Activated naive CD4-positive, alpha-beta T cell treated with Interleukin-2 at 50 U/mL for 16 hours (primary cell): ENCODE results near the gene FBXO10.
"Not testable (repeated sequence)": the region's sequence is repeated elsewhere in the genome, so short reads cannot be mapped to it uniquely, and the experiment has no call there.

ENCODE experiments used
- DNase-seq: peaks from one replicate; pipeline ENCODE4 v3.0.0-alpha.2; 2020

FBXO10 gene

DNA sequence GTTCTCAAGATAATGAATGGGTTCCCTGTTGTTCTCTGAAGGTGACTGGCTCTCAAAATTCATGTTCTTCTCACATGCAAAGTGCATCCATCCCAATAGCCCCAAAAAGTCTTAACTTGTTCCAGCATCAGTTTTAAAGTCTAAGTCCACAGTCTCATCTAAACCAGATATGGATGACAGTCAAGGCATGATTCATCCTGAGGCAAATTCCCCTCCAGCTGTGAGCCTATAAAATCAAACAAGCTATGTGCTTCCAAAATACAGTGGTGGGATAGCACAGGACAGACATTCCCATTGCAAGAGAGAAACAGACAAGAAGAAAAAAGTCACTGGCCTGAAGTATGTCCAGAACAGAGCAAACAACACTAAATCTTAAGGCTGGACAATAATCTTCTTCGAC is 25.4 kb downstream of the FBXO10 start:
- no peak for DNase-seq

DNA sequence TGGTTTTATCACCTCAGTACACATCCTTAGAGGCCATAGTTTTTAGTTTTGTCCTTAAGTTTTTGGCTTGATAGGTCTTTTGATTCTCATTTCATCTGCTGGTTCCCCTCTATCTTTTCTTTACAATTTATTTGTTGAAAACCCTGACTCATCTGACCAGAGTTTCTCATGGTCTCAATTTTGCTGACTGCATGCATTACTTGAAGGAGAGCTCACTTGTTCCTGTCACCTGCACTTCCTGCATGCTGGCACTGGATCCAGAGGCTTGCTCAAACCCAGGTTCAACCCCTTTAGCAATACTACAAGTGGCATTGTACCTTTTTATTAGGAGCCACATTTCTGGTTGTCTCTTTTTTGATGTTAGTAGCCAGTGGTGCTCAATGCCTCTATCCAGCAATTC is 26.7 kb downstream of the FBXO10 start:
- DNase-seq = no peak

DNA sequence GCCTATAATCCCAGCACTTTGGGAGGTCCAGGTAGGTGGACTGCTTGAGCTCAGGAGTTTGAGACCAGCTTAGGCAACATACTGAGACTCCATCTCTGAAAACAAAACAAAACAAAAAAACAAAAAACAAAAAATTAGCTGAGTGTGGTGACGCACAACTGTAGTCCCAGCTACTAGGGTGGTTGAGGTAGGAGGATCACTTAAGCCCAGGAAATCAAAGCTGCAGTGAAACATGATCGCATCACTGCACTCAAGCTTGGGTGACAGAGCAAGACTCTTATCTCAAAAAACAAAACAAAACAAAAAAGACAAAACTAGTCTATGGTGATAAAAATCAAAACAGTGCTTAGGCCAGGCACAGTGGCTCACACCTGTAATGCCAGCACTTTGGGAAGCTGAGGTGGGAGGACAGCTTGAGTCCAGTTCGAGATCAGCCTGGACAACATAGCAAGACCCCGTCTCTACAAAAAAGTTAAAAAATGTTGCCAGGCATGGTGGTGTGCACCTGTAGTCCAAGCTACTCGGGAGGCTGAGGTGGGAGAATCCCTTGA is 28.8 kb downstream of the FBXO10 start:
- no peak for DNase-seq

- DNase-seq = no peak
These were observed 32.7 kb downstream of the FBXO10 start for GRCh38 chr9:37543468-37543867.

GRCh38 chr9:37542895-37543294 is 33.3 kb downstream of the FBXO10 start:
- DNase-seq = no peak

DNA sequence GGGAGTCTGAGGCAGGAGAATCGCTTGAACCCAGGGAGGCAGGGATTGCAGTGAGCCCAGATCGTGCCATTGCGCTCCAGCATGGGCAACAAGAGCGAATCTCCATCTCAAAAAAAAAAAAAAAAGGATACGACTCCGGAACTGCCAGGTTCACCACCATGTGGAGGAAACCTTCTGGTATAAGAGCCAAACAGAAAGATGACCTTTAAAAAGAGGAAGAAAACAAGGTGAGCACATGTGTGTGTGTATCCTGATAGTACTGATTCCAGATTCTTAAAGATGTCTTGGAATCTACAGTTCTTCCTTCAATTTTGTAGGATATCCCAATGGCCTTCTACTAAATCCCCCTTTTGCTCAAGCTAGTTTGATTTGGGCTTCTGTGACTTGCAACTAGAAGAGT is 33.7 kb downstream of the FBXO10 start:
- no peak for DNase-seq

DNA sequence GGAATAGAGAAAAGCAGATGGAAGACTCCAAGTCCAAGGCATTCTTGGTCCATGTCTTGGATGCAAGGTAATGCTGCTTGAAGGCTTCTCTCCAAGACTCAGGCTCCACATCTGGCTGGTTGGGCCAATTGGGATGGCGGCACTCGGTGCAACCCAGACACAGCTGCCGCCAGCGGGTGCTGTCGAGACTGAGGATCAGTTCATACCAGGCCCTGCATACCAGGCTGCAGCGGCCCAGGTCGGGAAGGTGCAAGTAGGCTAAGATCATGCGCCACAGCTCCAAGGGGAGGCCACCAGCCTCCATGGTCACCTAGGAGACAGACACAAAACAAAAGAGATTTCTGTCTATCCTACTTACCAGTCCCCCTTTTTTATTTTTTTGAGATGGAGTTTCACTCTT is 34.7 kb downstream of the FBXO10 start:
- DNase-seq = no peak

GRCh38 chr9:37540634-37541033 is 35.5 kb downstream of the FBXO10 start:
- no peak for DNase-seq

DNA sequence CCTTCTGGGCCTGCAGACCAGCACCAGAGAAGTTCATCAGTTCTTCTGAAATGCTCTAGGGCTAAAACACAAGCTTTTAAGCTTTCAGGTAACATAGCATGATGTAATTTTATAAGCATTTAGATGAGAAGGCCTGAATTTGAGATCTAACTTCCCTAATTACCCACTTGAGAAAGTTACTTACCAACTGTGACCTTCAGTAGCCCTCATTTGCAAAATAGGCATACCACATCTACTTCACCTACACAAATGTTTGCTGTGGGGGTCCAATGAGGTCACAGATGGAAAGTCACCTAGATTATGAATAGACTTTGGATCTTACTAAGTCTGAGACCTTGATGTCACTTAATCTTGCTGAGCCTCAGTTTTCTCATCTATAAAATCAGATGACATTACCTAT is 36.5 kb downstream of the FBXO10 start:
- DNase-seq = no peak

- DNase-seq = no peak
These were observed 38.1 kb downstream of the FBXO10 start for GRCh38 chr9:37538099-37538498.

GRCh38 chr9:37534901-37535300 is 41.3 kb downstream of the FBXO10 start:
- DNase-seq = no peak

DNA sequence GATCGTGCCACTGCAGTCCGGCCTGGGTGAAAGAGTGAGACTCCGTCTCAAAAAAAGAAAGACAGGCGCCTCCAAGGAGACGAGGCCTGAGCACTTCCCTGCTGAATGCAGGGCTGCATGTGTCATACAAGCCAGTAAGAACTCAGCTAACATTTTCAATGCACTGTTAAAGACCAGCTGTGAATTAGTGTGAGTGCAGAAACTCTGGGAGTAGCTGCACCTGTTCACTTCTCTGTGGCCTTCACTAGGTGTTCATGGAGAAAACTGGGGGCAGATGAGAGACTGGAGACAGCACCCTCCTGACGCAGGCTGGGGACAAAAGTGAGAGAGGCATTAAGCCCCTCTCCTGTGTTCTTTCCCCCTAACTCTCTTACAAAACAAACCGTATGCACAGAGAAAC is 41.8 kb downstream of the FBXO10 start:
- no peak for DNase-seq

- peak; percentile 70 for DNase-seq
These were observed 44.5 kb downstream of the FBXO10 start for GRCh38 chr9:37531699-37532098.

DNA sequence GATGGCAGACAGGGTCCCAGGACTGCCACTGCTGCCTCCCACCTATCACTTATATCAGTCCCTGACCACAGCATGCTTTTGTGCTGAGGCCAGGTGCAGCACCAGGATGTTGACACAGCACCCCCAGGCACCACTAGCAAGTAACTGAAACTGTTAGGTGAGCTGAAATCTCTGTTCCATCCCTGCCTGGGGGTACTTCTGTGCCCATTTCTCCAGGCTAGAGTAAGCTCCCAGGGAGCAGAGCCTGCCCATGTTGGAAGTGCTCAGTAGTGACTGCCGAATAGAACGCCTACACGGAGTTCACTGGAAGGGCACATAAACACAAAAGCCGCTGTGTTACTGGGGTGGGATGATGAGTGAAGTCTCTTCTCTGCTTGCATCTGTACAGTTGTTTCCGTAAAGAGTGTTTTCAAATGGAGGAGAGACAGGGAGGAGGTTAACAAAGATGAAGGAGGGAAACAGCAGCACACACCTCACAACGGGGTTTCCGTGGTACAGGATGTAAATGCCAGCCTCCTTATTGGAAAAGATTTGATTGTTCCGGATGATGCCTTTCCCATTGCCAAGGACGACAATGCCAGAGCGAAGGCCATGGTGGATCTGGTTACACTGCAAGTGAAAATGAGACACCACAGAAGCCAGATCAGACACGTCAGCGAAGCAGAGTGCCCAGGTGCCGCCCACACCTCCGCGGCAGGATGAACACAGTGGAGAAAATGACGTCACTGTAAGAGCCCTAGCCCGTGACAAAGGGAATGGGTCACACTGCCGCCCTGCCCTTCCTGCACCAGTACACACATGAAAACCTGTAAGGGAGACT is 47.3 kb downstream of the FBXO10 start:
- peak; percentile 90 for DNase-seq

GRCh38 chr9:37523916-37524315 is 52.3 kb downstream of the FBXO10 start:
- no peak for DNase-seq

DNA sequence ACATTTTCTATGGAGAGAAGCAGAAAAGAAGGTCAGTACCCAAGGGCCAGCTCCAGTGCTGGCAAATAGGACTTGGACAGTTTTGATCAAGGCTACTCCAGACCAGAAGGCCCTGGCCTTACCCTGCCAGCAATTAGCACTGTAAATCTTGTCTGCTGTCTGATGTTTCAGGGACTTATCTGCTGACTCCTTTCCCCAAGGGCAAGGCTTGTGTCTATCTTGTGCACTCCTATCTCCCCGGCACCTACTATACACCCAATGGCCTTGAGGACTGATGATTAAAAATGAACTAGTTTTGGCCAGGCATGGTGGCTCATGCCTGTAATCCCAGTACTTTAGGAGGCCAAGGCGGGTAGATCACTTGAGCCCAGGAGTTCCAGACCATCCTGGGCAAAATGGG is 53.2 kb downstream of the FBXO10 start:
- DNase-seq = no peak

DNA sequence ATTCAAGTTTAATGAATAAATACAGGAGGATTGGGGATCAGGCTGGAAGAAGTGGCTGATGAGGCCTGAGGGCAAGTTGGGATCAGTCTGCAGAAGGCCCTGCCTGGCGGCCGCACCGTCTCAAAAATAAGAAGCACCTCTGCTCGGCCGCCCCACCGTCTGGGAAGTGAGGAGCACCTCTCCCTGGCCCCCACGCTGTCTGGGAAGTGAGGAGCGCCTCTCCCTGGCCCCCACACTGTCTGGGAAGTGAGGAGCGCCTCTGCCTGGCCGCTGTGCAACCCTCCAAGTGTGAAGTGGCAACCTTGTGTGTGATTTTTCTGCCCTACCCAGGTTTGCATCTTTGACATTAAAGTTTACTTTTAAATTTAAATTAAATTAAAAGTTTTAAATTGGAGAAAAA is 55.1 kb downstream of the FBXO10 start:
- no peak for DNase-seq

DNA sequence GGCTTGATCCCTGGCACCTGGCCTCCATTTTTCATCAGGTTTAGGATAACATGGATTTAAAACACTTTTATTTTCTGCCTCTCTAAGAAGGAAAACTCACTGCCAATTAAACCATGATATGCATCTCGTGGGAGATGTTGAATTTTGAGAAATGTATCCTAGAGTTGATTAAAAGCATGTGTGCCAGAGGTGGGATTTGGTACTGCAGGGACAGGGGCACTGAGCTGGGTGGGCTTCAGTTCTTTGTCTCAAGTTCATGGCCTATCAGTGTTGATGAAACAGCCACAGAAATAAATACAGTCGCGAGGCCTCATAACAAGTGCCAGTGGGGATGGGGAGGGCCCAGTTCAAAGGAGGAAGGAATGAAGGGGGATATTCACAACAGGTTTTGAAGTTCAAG is 55.5 kb downstream of the FBXO10 start:
- DNase-seq = no peak

- no peak for DNase-seq
These were observed 58.3 kb downstream of the FBXO10 start for GRCh38 chr9:37517923-37518322.

DNA sequence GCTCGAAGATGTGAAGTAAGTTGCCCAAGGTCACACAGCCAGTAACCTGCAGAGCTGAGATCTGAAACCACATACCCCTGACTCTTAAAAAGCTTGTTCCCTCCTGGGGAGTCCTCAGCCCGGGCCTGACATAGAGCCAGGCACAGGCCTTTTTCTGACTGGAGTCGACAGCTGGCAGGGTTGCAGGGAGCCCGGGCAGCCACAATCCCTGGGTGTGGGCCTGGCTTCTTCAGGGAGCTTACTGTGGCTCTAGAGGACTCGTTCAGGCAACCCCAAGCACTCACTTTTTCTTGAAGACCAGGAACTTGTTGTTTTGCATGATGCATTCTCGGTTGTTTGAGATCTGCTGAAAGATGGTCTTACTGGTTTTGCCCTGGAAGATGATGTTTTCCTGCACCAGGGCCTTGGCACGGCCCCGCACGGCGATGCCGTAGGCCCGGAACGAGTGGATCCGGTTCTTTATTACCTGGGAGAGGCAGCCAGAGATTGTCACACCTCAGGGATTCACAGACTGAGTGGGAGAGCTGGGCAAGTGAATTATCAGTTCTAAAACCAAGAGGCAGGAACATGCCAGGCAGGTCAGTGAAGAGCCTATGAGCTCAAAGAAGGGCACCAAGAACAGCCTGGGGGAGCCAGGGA is 60.4 kb downstream of the FBXO10 start:
- DNase-seq = no peak

- no peak for DNase-seq
These were observed 61.2 kb downstream of the FBXO10 start for GRCh38 chr9:37514999-37515398.

- not testable (repeated sequence) for DNase-seq
These were observed 61.8 kb downstream of the FBXO10 start for GRCh38 chr9:37514415-37514814.

DNA sequence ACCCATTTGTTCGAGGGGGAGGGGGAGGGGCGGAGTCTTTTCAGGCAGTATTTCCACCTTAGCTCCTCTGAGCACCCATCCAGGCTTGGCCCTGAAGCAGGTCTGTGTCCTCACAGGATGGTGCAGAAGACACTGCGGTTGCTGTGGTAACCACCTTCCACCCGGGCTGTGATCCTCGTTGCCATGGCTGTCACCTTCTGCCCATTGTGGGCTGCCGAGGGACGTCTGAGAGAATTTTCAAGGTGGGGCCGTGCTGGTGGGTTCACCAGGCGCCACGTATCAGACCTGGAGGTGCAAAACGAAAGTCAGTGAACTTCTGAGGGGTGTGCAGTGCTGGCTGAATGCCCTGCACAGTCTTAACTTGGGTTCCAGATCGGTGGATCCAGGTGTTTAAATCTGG is 63.7 kb downstream of the FBXO10 start:
- DNase-seq = no peak
